K562 (cell line): ENCODE measurements around the gene GET3. TPM values are rescaled to one million over a fixed set of nuclear protein-coding genes. Genes with fewer than 3 reads are reported as not detected.

ENCODE experiments used
- BDP1 ChIP-seq: IDR thresholded peaks from 3 replicates; pipeline ENCODE4 v1.6.1; 2011; ENCODE audit not compliant: insufficient read length, insufficient read depth
- CBX2 ChIP-seq: fragments of 200-600 bp; sonication (generic); IDR thresholded peaks from one replicate; pipeline ENCODE4 v1.6.1; 2012; ENCODE audit warnings: mild to moderate bottlenecking, low read length, inconsistent platforms; ENCODE audit not compliant: insufficient read depth, poor library complexity, severe bottlenecking
- KDM4B ChIP-seq, 2 experiments: fragments of 450-650 bp in 1 of 2; sonication (generic) in 1 of 2; IDR thresholded peaks; 2 replicates each; pipeline ENCODE4 v1.6.1; 2016 to 2017; ENCODE audit warnings: borderline replicate concordance in 2 of 2, antibody characterized with exemption in 1 of 2, low read depth in 1 of 2, mild to moderate bottlenecking in 1 of 2
- RBBP5 ChIP-seq: fragments of 200-600 bp; sonication (generic); IDR thresholded peaks from 2 replicates; pipeline ENCODE4 v1.6.1; 2012; ENCODE audit warnings: borderline replicate concordance, mild to moderate bottlenecking, low read length, control low read depth, inconsistent platforms; ENCODE audit not compliant: insufficient read depth, poor library complexity, severe bottlenecking
- TAF1 ChIP-seq: IDR thresholded peaks from 2 replicates; pipeline ENCODE4 v1.6.1; 2011; ENCODE audit warnings: mild to moderate bottlenecking, low read length, moderate library complexity; ENCODE audit not compliant: insufficient read depth, control insufficient read depth, severe bottlenecking; ENCODE audit errors: extremely low read depth
- ZSCAN29 ChIP-seq: fragments of 450-650 bp; IDR thresholded peaks from 2 replicates; pipeline ENCODE4 v1.6.1; 2017
- polyA plus RNA-seq, 8 experiments: library from polyadenylated mRNA; depleted of rRNA in 4 of 8; stranded (reverse) in 5 of 8; unstranded in 3 of 8; fragments of >200 nt; fragmentation: Nextera tagmentation in 2 of 8; fragmentation: Illumina TruSeq in 1 of 8; extraction: Ambion mirVana in 2 of 8; extraction: Trizol in 1 of 8; gene quantifications; 2 replicates each; pipeline versions ENCODE4 v1.2.1 to v1.2.3, GENCODE V29; 2011 to 2014; ENCODE audit warnings: inconsistent platforms in 1 of 8, missing spikeins in 1 of 8
- total RNA-seq, 7 experiments: library from RNA; depleted of rRNA in 6 of 7; stranded (reverse); fragments of >200 nt in 6 of 7; fragmentation: Illumina TruSeq in 2 of 7; extraction: Trizol in 2 of 7; gene quantifications; 2 replicates each; pipeline versions ENCODE4 v1.2.1 to v1.2.3, GENCODE V29; 2011 to 2021; ENCODE audit warnings: low replicate concordance in 1 of 7
- TF ChIP-seq, protein P1 (sequence below): fragments of 200-600 bp; sonication (generic); IDR thresholded peaks from one replicate; pipeline ENCODE4 v1.6.1; 2012; ENCODE audit warnings: mild to moderate bottlenecking, low read depth, low read length, inconsistent platforms
- TF ChIP-seq, protein P2 (sequence below): fragments of 250-450 bp; sonication (Bioruptor Pico); IDR thresholded peaks from 2 replicates; pipeline ENCODE4 v1.5.1; 2021; ENCODE audit warnings: mild to moderate bottlenecking

GET3 gene
- total and polyA plus RNA-seq, 9 of the 15 experiments (the other 6 are each of a cell fraction or from before 2014, with no cell fraction given): 8.3 to 83.5 (median 51.8) TPM

GRCh38 chr19:12792051-12792852 lies 55.0 kb downstream of the GET3 start (continued):
- TF ChIP-seq, protein P1, sequence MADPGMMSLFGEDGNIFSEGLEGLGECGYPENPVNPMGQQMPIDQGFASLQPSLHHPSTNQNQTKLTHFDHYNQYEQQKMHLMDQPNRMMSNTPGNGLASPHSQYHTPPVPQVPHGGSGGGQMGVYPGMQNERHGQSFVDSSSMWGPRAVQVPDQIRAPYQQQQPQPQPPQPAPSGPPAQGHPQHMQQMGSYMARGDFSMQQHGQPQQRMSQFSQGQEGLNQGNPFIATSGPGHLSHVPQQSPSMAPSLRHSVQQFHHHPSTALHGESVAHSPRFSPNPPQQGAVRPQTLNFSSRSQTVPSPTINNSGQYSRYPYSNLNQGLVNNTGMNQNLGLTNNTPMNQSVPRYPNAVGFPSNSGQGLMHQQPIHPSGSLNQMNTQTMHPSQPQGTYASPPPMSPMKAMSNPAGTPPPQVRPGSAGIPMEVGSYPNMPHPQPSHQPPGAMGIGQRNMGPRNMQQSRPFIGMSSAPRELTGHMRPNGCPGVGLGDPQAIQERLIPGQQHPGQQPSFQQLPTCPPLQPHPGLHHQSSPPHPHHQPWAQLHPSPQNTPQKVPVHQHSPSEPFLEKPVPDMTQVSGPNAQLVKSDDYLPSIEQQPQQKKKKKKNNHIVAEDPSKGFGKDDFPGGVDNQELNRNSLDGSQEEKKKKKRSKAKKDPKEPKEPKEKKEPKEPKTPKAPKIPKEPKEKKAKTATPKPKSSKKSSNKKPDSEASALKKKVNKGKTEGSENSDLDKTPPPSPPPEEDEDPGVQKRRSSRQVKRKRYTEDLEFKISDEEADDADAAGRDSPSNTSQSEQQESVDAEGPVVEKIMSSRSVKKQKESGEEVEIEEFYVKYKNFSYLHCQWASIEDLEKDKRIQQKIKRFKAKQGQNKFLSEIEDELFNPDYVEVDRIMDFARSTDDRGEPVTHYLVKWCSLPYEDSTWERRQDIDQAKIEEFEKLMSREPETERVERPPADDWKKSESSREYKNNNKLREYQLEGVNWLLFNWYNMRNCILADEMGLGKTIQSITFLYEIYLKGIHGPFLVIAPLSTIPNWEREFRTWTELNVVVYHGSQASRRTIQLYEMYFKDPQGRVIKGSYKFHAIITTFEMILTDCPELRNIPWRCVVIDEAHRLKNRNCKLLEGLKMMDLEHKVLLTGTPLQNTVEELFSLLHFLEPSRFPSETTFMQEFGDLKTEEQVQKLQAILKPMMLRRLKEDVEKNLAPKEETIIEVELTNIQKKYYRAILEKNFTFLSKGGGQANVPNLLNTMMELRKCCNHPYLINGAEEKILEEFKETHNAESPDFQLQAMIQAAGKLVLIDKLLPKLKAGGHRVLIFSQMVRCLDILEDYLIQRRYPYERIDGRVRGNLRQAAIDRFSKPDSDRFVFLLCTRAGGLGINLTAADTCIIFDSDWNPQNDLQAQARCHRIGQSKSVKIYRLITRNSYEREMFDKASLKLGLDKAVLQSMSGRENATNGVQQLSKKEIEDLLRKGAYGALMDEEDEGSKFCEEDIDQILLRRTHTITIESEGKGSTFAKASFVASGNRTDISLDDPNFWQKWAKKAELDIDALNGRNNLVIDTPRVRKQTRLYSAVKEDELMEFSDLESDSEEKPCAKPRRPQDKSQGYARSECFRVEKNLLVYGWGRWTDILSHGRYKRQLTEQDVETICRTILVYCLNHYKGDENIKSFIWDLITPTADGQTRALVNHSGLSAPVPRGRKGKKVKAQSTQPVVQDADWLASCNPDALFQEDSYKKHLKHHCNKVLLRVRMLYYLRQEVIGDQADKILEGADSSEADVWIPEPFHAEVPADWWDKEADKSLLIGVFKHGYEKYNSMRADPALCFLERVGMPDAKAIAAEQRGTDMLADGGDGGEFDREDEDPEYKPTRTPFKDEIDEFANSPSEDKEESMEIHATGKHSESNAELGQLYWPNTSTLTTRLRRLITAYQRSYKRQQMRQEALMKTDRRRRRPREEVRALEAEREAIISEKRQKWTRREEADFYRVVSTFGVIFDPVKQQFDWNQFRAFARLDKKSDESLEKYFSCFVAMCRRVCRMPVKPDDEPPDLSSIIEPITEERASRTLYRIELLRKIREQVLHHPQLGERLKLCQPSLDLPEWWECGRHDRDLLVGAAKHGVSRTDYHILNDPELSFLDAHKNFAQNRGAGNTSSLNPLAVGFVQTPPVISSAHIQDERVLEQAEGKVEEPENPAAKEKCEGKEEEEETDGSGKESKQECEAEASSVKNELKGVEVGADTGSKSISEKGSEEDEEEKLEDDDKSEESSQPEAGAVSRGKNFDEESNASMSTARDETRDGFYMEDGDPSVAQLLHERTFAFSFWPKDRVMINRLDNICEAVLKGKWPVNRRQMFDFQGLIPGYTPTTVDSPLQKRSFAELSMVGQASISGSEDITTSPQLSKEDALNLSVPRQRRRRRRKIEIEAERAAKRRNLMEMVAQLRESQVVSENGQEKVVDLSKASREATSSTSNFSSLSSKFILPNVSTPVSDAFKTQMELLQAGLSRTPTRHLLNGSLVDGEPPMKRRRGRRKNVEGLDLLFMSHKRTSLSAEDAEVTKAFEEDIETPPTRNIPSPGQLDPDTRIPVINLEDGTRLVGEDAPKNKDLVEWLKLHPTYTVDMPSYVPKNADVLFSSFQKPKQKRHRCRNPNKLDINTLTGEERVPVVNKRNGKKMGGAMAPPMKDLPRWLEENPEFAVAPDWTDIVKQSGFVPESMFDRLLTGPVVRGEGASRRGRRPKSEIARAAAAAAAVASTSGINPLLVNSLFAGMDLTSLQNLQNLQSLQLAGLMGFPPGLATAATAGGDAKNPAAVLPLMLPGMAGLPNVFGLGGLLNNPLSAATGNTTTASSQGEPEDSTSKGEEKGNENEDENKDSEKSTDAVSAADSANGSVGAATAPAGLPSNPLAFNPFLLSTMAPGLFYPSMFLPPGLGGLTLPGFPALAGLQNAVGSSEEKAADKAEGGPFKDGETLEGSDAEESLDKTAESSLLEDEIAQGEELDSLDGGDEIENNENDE: no peak
- TF ChIP-seq, protein P2, sequence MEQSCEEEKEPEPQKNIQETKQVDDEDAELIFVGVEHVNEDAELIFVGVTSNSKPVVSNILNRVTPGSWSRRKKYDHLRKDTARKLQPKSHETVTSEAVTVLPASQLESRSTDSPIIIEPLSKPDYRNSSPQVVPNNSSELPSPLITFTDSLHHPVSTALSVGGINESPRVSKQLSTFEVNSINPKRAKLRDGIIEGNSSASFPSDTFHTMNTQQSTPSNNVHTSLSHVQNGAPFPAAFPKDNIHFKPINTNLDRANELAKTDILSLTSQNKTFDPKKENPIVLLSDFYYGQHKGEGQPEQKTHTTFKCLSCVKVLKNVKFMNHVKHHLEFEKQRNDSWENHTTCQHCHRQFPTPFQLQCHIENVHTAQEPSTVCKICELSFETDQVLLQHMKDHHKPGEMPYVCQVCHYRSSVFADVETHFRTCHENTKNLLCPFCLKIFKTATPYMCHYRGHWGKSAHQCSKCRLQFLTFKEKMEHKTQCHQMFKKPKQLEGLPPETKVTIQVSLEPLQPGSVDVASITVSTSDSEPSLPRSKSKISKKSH (CRISPR knock-in tag): no peak
- peak in 1 of 2 experiments; percentile 43; a peak in 1 of 4 replicates for TF ChIP-seq KDM4B (IDR thresholded peaks at IDR 0.05; ENCODE audit: borderline replicate concordance in 2 of 2, low read depth in 1 of 2)
- TF ChIP-seq ZSCAN29: peak; percentile 81; the same call in 1 of the 2 replicates
- TF ChIP-seq BDP1: no peak
- TF ChIP-seq RBBP5: peak; percentile 86
- TF ChIP-seq CBX2: no peak
- peak; percentile 15 for TF ChIP-seq TAF1
